GM19351 (cell line): ENCODE results near the gene BPNT1.
"Not testable (repeated sequence)": the region's sequence is repeated elsewhere in the genome, so short reads cannot be mapped to it uniquely, and the experiment has no call there.

Source experiments
- ATAC-seq: cut with Tn5 transposase; IDR thresholded peaks from one replicate; pipeline ENCODE4 v1.9.1; 2021; ENCODE audit warnings: mild to moderate bottlenecking, moderate library complexity; ENCODE audit not compliant: unreplicated experiment

Gene BPNT1

GRCh38 chr1:220084460-220084859 is 5.1 kb downstream of the BPNT1 start:
- ATAC-seq: no peak

- ATAC-seq: no peak
Observed at GRCh38 chr1:220077887-220078286, 11.7 kb downstream of the BPNT1 start.

- ATAC-seq: no peak
Observed at GRCh38 chr1:220076861-220077762, 12.5 kb downstream of the BPNT1 start.

GRCh38 chr1:220067269-220068204 is 22.1 kb downstream of the BPNT1 start:
- no peak for ATAC-seq

- no peak for ATAC-seq
Observed at GRCh38 chr1:220062629-220063028, 27.0 kb downstream of the BPNT1 start.

- no peak for ATAC-seq
Observed at GRCh38 chr1:220060876-220061275, 28.7 kb downstream of the BPNT1 start.

GRCh38 chr1:220056374-220056773 is 33.2 kb downstream of the BPNT1 start:
- ATAC-seq: no peak

- ATAC-seq: peak; percentile 96
Observed at GRCh38 chr1:220046052-220046930, 43.3 kb downstream of the BPNT1 start, which contains the start of gene EPRS1. TSS of gene EPRS1 (minus strand) at chr1:220046505. CDS start at chr1:220046388, 117 bp downstream.

- ATAC-seq: peak; percentile 28
Observed at GRCh38 chr1:220045356-220046051, 44.1 kb downstream of the BPNT1 start.

GRCh38 chr1:220044678-220045355 is 44.8 kb downstream of the BPNT1 start:
- ATAC-seq: no peak

- ATAC-seq: no peak
Observed at GRCh38 chr1:220043646-220044045, 45.9 kb downstream of the BPNT1 start.

- no peak for ATAC-seq
Observed at GRCh38 chr1:220040028-220040596, 49.5 kb downstream of the BPNT1 start.

- no peak for ATAC-seq
Observed at GRCh38 chr1:220038640-220039039, 50.9 kb downstream of the BPNT1 start.

GRCh38 chr1:220037810-220038209 is 51.8 kb downstream of the BPNT1 start:
- ATAC-seq: not testable (repeated sequence)

- no peak for ATAC-seq
Observed at GRCh38 chr1:220032911-220033310, 56.7 kb downstream of the BPNT1 start.

- ATAC-seq: no peak
Observed at GRCh38 chr1:220031287-220031686, 58.3 kb downstream of the BPNT1 start.

- no peak for ATAC-seq
Observed at GRCh38 chr1:220028346-220028895, 61.2 kb downstream of the BPNT1 start.

GRCh38 chr1:220019071-220019470 is 70.5 kb downstream of the BPNT1 start:
- no peak for ATAC-seq

GRCh38 chr1:220013497-220013896 is 76.1 kb downstream of the BPNT1 start:
- peak; percentile 50 for ATAC-seq
